PFSK-1 (cell line): ENCODE results near the gene B3GNT3.

ENCODE experiments used
- POLR2AphosphoS5 ChIP-seq: IDR thresholded peaks from 2 replicates; pipeline ENCODE4 v1.6.1; 2012; ENCODE audit warnings: low read depth, mild to moderate bottlenecking, control low read depth, low read length, moderate library complexity
- REST ChIP-seq, 2 experiments: IDR thresholded peaks; 2 replicates each; pipeline versions ENCODE4 v1.6.1 to v1.8.0; 2011 to 2012; ENCODE audit warnings: low read depth in 2 of 2, low read length in 2 of 2, control low read depth in 1 of 2, inconsistent platforms in 1 of 2, mild to moderate bottlenecking in 1 of 2, moderate library complexity in 1 of 2; ENCODE audit not compliant: insufficient read depth in 1 of 2
- SIN3A ChIP-seq: IDR thresholded peaks from 2 replicates; pipeline ENCODE4 v1.6.1; 2012; ENCODE audit warnings: mild to moderate bottlenecking, low read length, moderate library complexity, borderline replicate concordance; ENCODE audit not compliant: insufficient read depth
- TAF1 ChIP-seq: IDR thresholded peaks from 2 replicates; pipeline ENCODE4 v1.6.1; 2012; ENCODE audit warnings: low read length, control low read depth, borderline replicate concordance; ENCODE audit not compliant: insufficient read depth

DNA sequence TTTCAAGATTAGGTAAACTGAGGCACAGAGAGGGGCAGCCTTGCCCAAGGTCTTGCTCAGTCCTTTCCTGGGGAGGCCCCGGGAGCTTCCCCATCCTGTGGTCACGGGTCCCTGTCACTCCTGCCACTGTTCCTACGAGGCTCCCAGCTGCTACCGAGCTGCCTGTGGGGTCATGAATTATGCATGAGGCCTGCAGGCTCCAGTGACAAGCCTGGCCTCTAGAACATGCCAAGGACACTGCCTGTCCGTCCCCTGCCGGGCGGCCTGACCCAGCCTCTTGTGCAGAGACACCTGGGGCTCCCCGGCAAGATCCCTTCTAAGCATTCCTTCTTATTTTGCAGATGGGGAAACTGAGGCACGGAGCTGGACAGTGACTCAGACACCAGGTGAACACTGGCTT lies 41.0 kb upstream of the B3GNT3 start:
- TF ChIP-seq POLR2AphosphoS5 (no peak), REST (IDR thresholded peaks at IDR 0.05; ENCODE audit: insufficient read depth in 1 of 2, low read depth in 2 of 2, low read length in 2 of 2) (no peak), SIN3A (no peak), TAF1 (no peak)
